ENCODE measurements around the gene CYSRT1.

Gene CYSRT1

GRCh38 chr9:137195525-137196220 lies 29.3 kb upstream of the CYSRT1 start:
- ChIA-PET CTCF (no interaction called here), POLR2A (interaction anchor here (1.0 to 1.4 kb wide), 3 partner anchors 9 to 45 kb away, joined by 3 to 9 read pairs (median 4); partner anchors contain the start of gene TUBB4B)
- no peak for DNase-seq (ENCODE audit: extremely low spot score)
- TF ChIP-seq SP1 (IDR thresholded peaks at IDR 0.05) (no peak), ZNF384 (IDR thresholded peaks at IDR 0.05) (no peak), HDGF (IDR thresholded peaks at IDR 0.05; ENCODE audit: borderline replicate concordance) (no peak), L3MBTL2 (conservative IDR thresholded peaks at IDR 0.05) (no peak), TARDBP (IDR thresholded peaks at IDR 0.05) (no peak), NFRKB (IDR thresholded peaks at IDR 0.05) (no peak), LEF1 (IDR thresholded peaks at IDR 0.05; ENCODE audit: borderline replicate concordance) (no peak)

DNA sequence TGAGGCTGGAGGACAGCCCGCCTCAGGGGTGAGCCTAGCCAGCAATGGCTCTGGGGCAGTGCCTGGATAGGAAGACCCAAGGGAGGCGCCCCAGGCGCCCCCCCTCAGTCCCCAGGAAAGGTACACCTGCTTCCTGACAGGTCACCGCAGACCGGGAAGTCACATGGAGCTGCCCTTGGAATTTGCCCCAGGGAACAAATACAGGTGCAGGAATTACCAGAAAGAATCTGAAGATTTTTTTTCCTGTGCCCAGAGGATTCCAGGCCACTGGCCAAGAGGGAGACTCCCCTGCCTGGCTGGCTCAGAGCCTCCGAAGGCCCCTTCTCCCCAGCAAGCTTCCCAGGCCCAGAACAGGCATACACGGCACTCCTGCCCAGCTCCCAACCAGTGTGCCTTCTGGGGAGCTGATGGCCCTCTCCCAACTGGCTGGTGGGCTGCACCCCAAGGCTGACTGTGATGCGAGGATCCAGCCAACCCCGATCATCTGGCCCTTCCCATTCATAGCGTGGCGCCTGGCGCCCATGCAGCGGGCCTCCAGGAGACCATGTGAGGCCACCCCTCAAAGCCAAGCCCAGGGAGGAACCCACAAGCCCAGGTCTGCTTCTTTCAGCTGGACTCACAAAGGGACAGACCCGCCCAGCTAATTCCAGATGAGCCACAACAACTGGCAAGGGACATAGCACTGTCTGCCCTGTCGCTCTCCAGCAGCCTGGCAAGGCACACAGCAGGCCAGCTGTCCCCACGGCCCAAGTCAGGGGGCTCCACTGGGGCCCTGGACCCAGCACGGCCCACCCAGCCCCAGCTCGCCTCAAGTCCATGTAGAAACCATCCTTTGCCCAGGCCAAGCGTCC lies 26.7 kb upstream of the CYSRT1 start:
- CTCF ChIA-PET: interaction anchor here (0.8 to 1.1 kb wide), 2 partner anchors 21 to 69 kb away, joined by 3 read pairs; no protein-coding TSS in a partner anchor
- POLR2A ChIA-PET: interaction anchor here (0.9 to 3.4 kb wide), 5 partner anchors 9 to 60 kb away, joined by 3 to 19 read pairs (median 4); partner anchors contain the start of genes ANAPC2 and SSNA1
- DNase-seq (ENCODE audit: extremely low spot score): no peak
- TF ChIP-seq BHLHE40 (IDR thresholded peaks at IDR 0.05; ENCODE audit: borderline replicate concordance): no peak

DNA sequence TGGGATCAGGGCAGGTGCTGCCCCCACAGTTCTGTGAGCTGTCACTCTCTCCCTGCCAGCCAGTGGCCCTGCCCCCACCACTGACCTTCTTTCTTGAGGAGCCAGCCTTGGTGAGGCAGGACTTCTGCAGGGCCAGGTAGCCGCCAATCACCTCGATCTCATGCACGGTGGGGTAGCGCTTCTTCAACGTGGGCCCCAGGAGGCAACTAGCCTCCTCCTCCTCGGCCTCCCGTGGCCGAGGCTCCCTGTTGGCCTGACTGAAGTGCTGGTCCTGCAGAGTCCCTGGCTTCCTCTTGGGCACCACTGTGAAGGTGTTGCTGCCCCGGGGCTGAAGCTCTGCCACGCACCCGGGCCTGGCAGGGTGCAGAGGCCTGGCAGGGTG lies 26.1 kb upstream of the CYSRT1 start:
- DNase-seq (ENCODE audit: extremely low spot score): no peak
- no peak for TF ChIP-seq L3MBTL2 (conservative IDR thresholded peaks at IDR 0.05)
- CTCF ChIA-PET: interaction anchor here (0.6 to 0.8 kb wide), 2 partner anchors 10 to 22 kb away, joined by 3 read pairs; no protein-coding TSS in a partner anchor
- POLR2A ChIA-PET: interaction anchor here (0.9 to 3.4 kb wide), 6 partner anchors 10 to 69 kb away, joined by 3 to 19 read pairs (median 4); partner anchors contain the start of genes ANAPC2 and SSNA1

- CTCF ChIA-PET: interaction anchor here (0.6 kb wide), 1 partner anchor 10 kb away, joined by 3 read pairs; no protein-coding TSS in a partner anchor
- POLR2A ChIA-PET: interaction anchor here (1.1 to 3.4 kb wide), 5 partner anchors 11 to 70 kb away, joined by 3 to 19 read pairs (median 4); partner anchors contain the start of genes ANAPC2 and SSNA1
- TF ChIP-seq PKNOX1 (IDR thresholded peaks at IDR 0.05) (no peak), TARDBP (IDR thresholded peaks at IDR 0.05) (no peak), LEF1 (IDR thresholded peaks at IDR 0.05; ENCODE audit: borderline replicate concordance) (no peak), ELF4 (IDR thresholded peaks at IDR 0.05) (no peak), FOXK2 (IDR thresholded peaks at IDR 0.05) (no peak), SP1 (IDR thresholded peaks at IDR 0.05) (no peak), L3MBTL2 (conservative IDR thresholded peaks at IDR 0.05) (no peak), BHLHE40 (IDR thresholded peaks at IDR 0.05; ENCODE audit: borderline replicate concordance) (no peak), HDGF (IDR thresholded peaks at IDR 0.05; ENCODE audit: borderline replicate concordance) (no peak), CTBP1 (IDR thresholded peaks at IDR 0.05; ENCODE audit: borderline replicate concordance) (no peak), NFRKB (IDR thresholded peaks at IDR 0.05) (no peak), ARNT (IDR thresholded peaks at IDR 0.05) (no peak), ZNF384 (IDR thresholded peaks at IDR 0.05) (no peak), SUZ12 (IDR thresholded peaks at IDR 0.05) (no peak)
- no peak for DNase-seq (ENCODE audit: extremely low spot score)
Measured at GRCh38 chr9:137199411-137200121, 25.4 kb upstream of the CYSRT1 start.

- POLR2A ChIA-PET: interaction anchor here (0.9 to 2.0 kb wide), 12 partner anchors 10 to 71 kb away, joined by 3 to 16 read pairs (median 4); partner anchors contain the start of genes ANAPC2, RNF224, SSNA1 and TUBB4B
- TF ChIP-seq ZNF384 (IDR thresholded peaks at IDR 0.05) (no peak), LEF1 (IDR thresholded peaks at IDR 0.05; ENCODE audit: borderline replicate concordance) (peak; percentile 50; the same call in 1 of the 2 replicates), SP1 (IDR thresholded peaks at IDR 0.05) (0 out of 2 replicates have a peak, but pooled peaks have one; percentile 33), ARNT (IDR thresholded peaks at IDR 0.05) (no peak), PKNOX1 (IDR thresholded peaks at IDR 0.05) (peak; percentile 68), HDGF (IDR thresholded peaks at IDR 0.05; ENCODE audit: borderline replicate concordance) (0 out of 2 replicates have a peak, but pooled peaks have one; percentile 57), FOXM1 (IDR thresholded peaks at IDR 0.05; ENCODE audit: borderline replicate concordance) (0 out of 2 replicates have a peak, but pooled peaks have one; percentile 48), ELF4 (IDR thresholded peaks at IDR 0.05) (peak; percentile 87), TARDBP (IDR thresholded peaks at IDR 0.05) (no peak)
- DNase-seq (ENCODE audit: extremely low spot score): peak; percentile 99
- CTCF ChIA-PET: interaction anchor here (0.7 kb wide), 1 partner anchor 36 kb away, joined by 3 read pairs; no protein-coding TSS in a partner anchor
Measured at GRCh38 chr9:137200311-137201204, 24.4 kb upstream of the CYSRT1 start, which contains the start of gene TPRN. Gene TPRN, minus strand, starts transcription at chr9:137200741. Its CDS starts 30 bp downstream, at chr9:137200711.

Measured in HEK293T (cell line).